ENCODE data around the gene SULF2. TPM values are rescaled to one million over a fixed set of nuclear protein-coding genes. Genes with fewer than 3 reads are reported as not detected.
"Not testable (repeated sequence)": the region's sequence is repeated elsewhere in the genome, so short reads cannot be mapped to it uniquely, and the experiment has no call there.

Gene SULF2
- 1 to 10 TPM in 1 of 2 experiments, under 1 TPM in 1; 0.68 to 1.2 TPM for total RNA-seq

DNA sequence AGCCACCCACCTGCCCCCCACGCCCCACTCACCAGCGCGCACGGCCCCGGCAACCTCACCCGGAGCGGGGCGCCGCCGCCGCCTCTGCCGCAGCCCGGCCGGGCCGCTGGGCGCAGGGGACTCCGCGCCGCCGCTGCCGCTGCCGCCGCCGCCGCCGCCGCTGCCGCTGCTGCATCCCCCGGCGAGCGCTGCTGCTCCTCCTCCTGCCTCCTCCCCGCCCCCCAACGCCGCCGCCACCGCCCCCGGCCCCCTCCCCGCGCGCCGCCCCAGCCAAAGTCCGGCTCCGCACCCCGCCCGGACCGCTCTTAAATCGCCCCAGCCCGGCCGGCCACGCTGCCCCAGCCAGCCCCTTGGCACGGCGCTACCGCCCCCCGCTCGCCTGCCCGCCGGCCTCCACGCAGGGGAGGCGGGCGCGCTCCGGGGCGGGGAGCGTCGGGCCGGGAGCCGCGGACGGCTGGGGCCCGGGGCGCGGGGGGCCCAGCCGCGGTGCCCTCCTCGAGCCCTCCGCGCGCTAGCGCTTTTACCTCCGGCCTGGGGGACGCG lies at the start of gene SULF2:
SULF2 (minus strand) TSS at position 171 of the 543 bp plus-strand sequence. CDS start 28,118 bp downstream, outside the sequence.
- Mint-ChIP-seq H3K4me3 (peak within 1 kb of the TSS; percentile 77), H3K9me3 (no peaks in the 10 kb centered on the region), H3K27me3 (peaks cover 62% of the 10 kb centered on the region), H3K27ac (peak within 1 kb of the TSS; percentile 49), H3K4me1 (peaks cover 13% of the 10 kb centered on the region), H3K36me3 (no peaks in the 10 kb centered on the region)
- peak; percentile 48 for ATAC-seq (ENCODE audit: low read depth)
- POLR2A ChIA-PET, result no interaction called here
- peak; percentile 48 for DNase-seq

DNA sequence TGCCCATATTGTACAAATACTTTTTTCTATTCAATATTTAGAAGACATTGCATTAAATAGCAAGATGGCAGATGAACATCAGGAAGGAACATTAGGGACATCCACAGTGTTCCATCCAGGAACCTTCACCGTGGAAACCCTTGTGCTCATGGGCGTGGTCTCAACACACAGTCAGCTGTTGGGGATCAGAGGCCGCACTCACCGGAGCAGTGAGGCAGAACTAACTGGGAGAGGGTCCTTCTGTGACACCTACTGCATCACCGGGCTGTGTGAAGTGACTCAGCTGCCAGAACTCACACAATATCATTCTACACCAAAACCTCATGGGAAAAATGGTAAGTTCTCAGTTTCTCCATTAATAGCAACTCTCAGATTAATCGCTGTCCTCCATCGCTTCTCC lies 46.4 kb upstream of the SULF2 start:
- POLR2A ChIA-PET; H3K27me3 Mint-ChIP-seq; H3K27ac Mint-ChIP-seq; H3K4me1 Mint-ChIP-seq; H3K36me3 Mint-ChIP-seq; DNase-seq; H3K9me3 Mint-ChIP-seq; H3K4me3 Mint-ChIP-seq; ATAC-seq (ENCODE audit: low read depth): not testable (repeated sequence)

- H3K4me3 Mint-ChIP-seq; H3K27ac Mint-ChIP-seq; H3K9me3 Mint-ChIP-seq; H3K4me1 Mint-ChIP-seq; ATAC-seq (ENCODE audit: low read depth); H3K36me3 Mint-ChIP-seq; DNase-seq; POLR2A ChIA-PET: not testable (repeated sequence)
- peaks cover 13% of the 10 kb centered on the region for H3K27me3 Mint-ChIP-seq
Observed at GRCh38 chr20:47826716-47827115, 41.4 kb upstream of the SULF2 start.

GRCh38 chr20:47826006-47826405 lies 40.7 kb upstream of the SULF2 start:
- H3K4me1 Mint-ChIP-seq; ATAC-seq (ENCODE audit: low read depth); POLR2A ChIA-PET; H3K9me3 Mint-ChIP-seq; H3K27ac Mint-ChIP-seq; H3K4me3 Mint-ChIP-seq; DNase-seq; H3K36me3 Mint-ChIP-seq: not testable (repeated sequence)
- peaks cover 15% of the 10 kb centered on the region for H3K27me3 Mint-ChIP-seq

DNA sequence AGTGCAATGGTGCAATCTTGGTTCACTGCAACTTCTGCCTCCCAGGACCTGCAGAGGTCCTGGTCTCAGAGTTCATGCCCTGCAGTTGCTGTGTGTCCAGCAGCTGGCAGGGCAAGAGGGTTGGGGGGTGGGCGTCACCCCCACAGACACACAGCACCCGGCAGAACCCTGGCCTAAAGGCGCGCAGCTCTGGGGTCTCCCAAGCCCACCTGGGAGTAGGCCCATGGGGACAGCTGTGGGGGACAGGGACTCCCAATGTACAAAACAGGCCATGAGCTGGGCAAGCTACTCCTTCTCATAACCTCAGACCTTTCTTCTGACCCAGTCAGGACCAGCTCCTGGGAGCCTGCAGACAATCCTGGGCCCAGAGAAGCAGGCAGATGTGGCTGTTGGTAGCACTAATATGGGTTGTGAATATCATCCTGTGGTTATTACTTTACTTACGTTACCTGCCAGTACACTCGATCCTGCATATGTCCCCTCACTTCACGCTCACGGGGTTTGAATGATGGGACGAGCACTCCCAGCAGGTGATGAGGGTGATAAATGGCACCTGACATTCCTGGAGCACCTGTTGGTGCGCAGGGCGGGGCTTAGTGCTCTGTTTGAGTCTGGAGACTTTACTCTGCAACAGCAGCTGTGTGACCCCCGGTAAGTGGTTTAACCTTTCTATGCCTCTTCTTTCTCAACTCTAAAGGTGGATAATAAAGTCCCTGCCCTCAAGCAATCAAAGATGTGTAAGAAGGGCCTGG lies 39.9 kb upstream of the SULF2 start:
- ATAC-seq (ENCODE audit: low read depth) (no peak), DNase-seq (no peak)
- peaks cover 15% of the 10 kb centered on the region for H3K27me3 Mint-ChIP-seq
- no peak overlapping the region for H3K27ac Mint-ChIP-seq
- H3K4me3 Mint-ChIP-seq, result no peak overlapping the region
- H3K4me1 Mint-ChIP-seq, result no peaks in the 10 kb centered on the region
- no peaks in the 10 kb centered on the region for H3K36me3 Mint-ChIP-seq
- POLR2A ChIA-PET, result no interaction called here
- no peaks in the 10 kb centered on the region for H3K9me3 Mint-ChIP-seq

DNA sequence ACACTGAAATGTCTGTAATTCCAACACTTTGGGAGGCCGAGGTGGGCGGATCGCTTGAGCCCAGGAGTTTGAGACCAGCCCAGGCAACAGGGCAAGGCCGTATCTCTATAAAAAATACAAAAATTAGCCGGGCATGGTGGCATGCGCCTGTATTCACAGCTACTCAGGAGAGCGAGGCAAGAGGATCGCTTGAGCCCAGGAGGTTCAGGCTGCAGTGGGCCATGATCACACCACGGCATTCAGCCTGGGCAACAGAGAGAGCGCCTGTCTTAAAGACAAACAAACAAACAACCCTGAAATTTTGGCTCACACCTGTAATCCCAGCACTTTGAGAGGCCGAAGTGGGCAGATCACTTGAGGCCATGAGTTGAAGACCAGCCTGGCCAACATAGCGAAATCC lies 38.7 kb upstream of the SULF2 start:
- H3K27ac Mint-ChIP-seq; H3K9me3 Mint-ChIP-seq; ATAC-seq (ENCODE audit: low read depth); DNase-seq; H3K4me3 Mint-ChIP-seq; H3K36me3 Mint-ChIP-seq; POLR2A ChIA-PET; H3K4me1 Mint-ChIP-seq: not testable (repeated sequence)
- H3K27me3 Mint-ChIP-seq, result peaks cover 17% of the 10 kb centered on the region

DNA sequence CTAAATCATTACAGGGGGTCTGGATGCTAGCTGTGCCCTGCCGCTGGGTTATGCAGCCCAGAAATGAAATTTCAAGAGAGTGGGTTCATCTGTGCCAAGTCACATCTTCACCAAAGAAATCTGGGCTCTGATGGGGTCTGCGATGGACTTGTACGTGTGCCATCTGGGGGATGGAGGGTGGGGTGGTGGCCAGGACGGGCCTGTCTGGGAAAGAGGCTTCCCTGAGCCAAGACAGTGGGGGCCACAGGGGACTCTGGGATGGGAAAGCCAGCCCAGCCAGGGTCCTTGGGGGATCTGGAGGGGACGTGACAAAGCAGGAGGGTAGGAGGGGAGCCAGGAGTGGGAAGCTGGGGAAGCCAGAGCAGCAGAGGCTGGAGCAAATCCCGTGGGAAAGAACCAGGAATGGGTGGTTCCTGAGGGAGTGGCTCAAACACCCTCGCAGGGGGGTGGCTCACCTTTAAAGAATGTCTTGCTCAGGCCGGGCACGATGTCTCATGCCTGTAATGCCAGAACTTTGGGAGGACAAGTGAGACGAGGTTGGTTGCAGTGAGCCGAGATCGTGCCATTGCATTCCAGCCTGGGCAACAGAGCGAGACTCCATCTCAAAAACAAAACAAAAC lies 36.3 kb upstream of the SULF2 start:
- peaks cover 17% of the 10 kb centered on the region for H3K27me3 Mint-ChIP-seq
- H3K9me3 Mint-ChIP-seq, result no peaks in the 10 kb centered on the region
- ATAC-seq (ENCODE audit: low read depth) (no peak), DNase-seq (no peak)
- H3K4me1 Mint-ChIP-seq, result no peaks in the 10 kb centered on the region
- POLR2A ChIA-PET, result no interaction called here
- no peak overlapping the region for H3K27ac Mint-ChIP-seq
- H3K36me3 Mint-ChIP-seq, result no peaks in the 10 kb centered on the region
- no peak overlapping the region for H3K4me3 Mint-ChIP-seq

DNA sequence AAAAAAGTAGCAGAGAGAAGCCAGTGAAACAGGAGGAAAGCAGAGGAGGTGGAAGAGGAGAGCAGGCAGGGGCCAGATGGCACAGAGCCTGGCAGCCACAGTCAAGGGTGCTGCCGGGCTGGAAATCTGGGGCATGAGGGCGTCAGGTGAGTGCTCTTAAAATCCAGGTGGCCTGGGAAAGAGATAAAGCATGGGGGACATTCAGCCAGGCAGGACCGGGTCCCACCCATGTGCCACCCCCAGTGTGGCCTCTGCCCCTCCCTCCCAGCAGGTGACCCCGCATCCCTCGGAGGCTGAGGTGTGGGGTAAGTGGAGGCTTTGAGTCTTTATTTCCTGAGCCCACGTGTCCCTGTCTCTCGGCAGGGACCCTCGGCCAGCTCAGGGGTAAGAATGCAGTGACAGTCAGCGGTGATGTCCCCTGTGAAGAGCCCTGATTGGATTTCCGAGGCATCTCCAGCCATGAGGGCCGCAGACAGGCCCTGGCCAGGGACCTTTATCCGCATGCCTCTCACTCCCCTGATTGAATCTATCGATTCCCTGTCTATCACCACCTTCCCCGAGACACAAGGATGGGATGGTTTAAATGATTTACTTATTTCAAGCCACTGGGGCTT lies 33.8 kb upstream of the SULF2 start:
- DNase-seq, result no peak
- Mint-ChIP-seq H3K36me3 (no peaks in the 10 kb centered on the region), H3K4me3 (no peak overlapping the region), H3K27ac (no peak overlapping the region), H3K9me3 (no peaks in the 10 kb centered on the region), H3K4me1 (no peaks in the 10 kb centered on the region), H3K27me3 (peaks cover 22% of the 10 kb centered on the region)
- no peak for ATAC-seq (ENCODE audit: low read depth)
- POLR2A ChIA-PET, result no interaction called here

- POLR2A ChIA-PET, result no interaction called here
- Mint-ChIP-seq H3K27ac (no peak overlapping the region), H3K9me3 (no peaks in the 10 kb centered on the region), H3K4me1 (no peaks in the 10 kb centered on the region), H3K4me3 (no peak overlapping the region), H3K27me3 (peaks cover 21% of the 10 kb centered on the region), H3K36me3 (no peaks in the 10 kb centered on the region)
- no peak for DNase-seq
- no peak for ATAC-seq (ENCODE audit: low read depth)
Observed at GRCh38 chr20:47818466-47818865, 33.2 kb upstream of the SULF2 start.

DNA sequence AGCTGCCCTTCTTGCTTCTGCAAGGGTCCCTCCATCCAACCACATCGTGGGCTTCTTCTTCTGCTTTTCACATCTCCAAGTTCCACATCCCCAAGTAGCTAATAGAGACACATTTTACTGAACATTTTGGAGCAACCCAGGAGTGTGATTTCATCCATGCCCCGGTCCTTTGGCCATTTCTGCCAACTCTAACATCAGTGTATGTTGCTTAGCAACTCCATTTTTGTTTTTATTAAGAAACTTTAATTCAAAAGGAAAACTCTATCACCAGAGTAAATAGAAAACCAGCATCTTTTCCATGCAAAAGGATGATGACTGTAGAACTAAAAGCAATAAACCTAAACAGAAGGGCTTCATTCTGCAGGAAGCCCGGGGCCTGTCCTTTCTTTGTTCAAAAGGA lies 32.7 kb upstream of the SULF2 start:
- Mint-ChIP-seq H3K27ac (no peak overlapping the region), H3K27me3 (peaks cover 17% of the 10 kb centered on the region), H3K4me3 (no peak overlapping the region), H3K36me3 (no peaks in the 10 kb centered on the region), H3K4me1 (no peaks in the 10 kb centered on the region), H3K9me3 (no peaks in the 10 kb centered on the region)
- DNase-seq, result no peak
- POLR2A ChIA-PET, result no interaction called here
- ATAC-seq (ENCODE audit: low read depth), result no peak

DNA sequence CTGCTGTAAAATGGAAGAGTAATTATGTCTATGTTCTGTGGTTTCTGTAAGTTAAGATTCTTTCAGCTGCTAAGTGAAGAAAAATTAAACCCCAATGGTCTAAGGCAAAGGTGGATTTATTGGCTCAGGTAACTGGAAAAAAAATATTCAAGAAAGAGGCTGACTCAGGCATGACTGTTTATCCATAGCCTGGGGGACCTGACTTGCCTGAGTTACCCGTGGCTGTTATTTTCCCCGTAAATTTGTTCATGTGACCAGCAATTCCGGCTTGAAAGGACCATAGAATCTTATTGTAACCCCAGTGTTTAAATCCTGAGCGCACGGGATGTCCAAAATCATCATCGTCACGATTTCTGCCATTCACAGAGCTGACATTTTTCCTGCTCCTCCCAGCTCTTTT lies 32.3 kb upstream of the SULF2 start:
- no peaks in the 10 kb centered on the region for H3K4me1 Mint-ChIP-seq
- DNase-seq, result no peak

GRCh38 chr20:47816487-47817451 lies 31.5 kb upstream of the SULF2 start:
- no peak for ATAC-seq (ENCODE audit: low read depth)
- H3K27ac Mint-ChIP-seq, result no peak overlapping the region

More for the DNA sequence above, 32.3 kb upstream of the SULF2 start:
- no peak for ATAC-seq (ENCODE audit: low read depth)
- POLR2A ChIA-PET, result no interaction called here
- no peak overlapping the region for H3K27ac Mint-ChIP-seq
- no peak overlapping the region for H3K4me3 Mint-ChIP-seq
- H3K27me3 Mint-ChIP-seq, result peaks cover 14% of the 10 kb centered on the region
- H3K9me3 Mint-ChIP-seq, result no peaks in the 10 kb centered on the region
- H3K36me3 Mint-ChIP-seq, result no peaks in the 10 kb centered on the region

DNA sequence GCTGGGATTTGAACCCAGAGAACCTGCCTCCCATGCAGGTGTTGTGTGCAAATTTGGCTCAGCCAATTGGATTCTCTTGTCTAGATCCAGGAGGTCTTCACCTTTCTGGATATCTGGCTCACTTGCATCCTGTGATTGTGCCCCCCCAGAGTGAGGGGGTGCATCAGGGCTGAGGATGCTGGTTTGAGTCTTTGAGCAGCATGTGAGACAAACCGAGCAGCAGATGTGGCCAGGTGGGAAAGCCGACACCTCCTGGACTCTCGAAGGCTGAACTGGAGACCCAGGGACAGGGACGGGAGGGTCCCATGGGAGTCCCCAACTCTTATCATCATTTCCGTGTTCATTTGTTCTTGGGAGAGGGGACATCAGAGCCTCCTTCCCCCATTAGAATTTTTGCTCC lies 30.6 kb upstream of the SULF2 start:
- Mint-ChIP-seq H3K4me1 (no peaks in the 10 kb centered on the region), H3K36me3 (no peaks in the 10 kb centered on the region), H3K4me3 (no peak overlapping the region), H3K27me3 (peaks cover 17% of the 10 kb centered on the region), H3K9me3 (no peaks in the 10 kb centered on the region), H3K27ac (no peak overlapping the region)
- ATAC-seq (ENCODE audit: low read depth), result no peak
- no peak for DNase-seq
- POLR2A ChIA-PET, result no interaction called here

More at GRCh38 chr20:47816487-47817451, 31.5 kb upstream of the SULF2 start:
- no peak for DNase-seq
- H3K4me1 Mint-ChIP-seq, result no peaks in the 10 kb centered on the region
- POLR2A ChIA-PET, result no interaction called here
- no peak overlapping the region for H3K4me3 Mint-ChIP-seq
- H3K36me3 Mint-ChIP-seq, result no peaks in the 10 kb centered on the region
- no peaks in the 10 kb centered on the region for H3K9me3 Mint-ChIP-seq
- H3K27me3 Mint-ChIP-seq, result peaks cover 13% of the 10 kb centered on the region

Measured in activated naive CD8-positive, alpha-beta T cell treated with anti-CD3 and anti-CD28 coated beads, Interleukin-2, amount 10 ng/mL, durations not matched to agents 7 days and 5 days (primary cell).